Activated T-cell treated with anti-CD3 and anti-CD28 coated beads for 1 hour (primary cell): ENCODE data around the gene AGFG2.

Source experiments
- DNase-seq: peaks from one replicate; pipeline ENCODE4 v3.0.0-alpha.2; 2020; ENCODE audit warnings: low read depth

AGFG2 gene

GRCh38 chr7:100572281-100572948 lies 33.4 kb downstream of the AGFG2 start:
- DNase-seq, result no peak

- DNase-seq, result no peak
Observed at GRCh38 chr7:100572949-100573675, 34.1 kb downstream of the AGFG2 start.

- DNase-seq, result no peak
Observed at GRCh38 chr7:100573691-100574361, 34.8 kb downstream of the AGFG2 start, which contains the start of gene SAP25. Gene SAP25 (minus strand): TSS chr7:100573900. CDS start chr7:100573742, 158 bp downstream.

- DNase-seq, result no peak
Observed at GRCh38 chr7:100574362-100575205, 35.6 kb downstream of the AGFG2 start.

GRCh38 chr7:100575206-100575631 lies 36.2 kb downstream of the AGFG2 start:
- no peak for DNase-seq

- DNase-seq, result no peak
Observed at GRCh38 chr7:100575746-100576383, 36.9 kb downstream of the AGFG2 start.

GRCh38 chr7:100576384-100576993 lies 37.5 kb downstream of the AGFG2 start:
- DNase-seq, result no peak

- no peak for DNase-seq
Observed at GRCh38 chr7:100577103-100577502, 38.1 kb downstream of the AGFG2 start.

- DNase-seq, result no peak
Observed at GRCh38 chr7:100577507-100577906, 38.5 kb downstream of the AGFG2 start.

- no peak for DNase-seq
Observed at GRCh38 chr7:100578246-100579183, 39.5 kb downstream of the AGFG2 start.

- DNase-seq, result no peak
Observed at GRCh38 chr7:100580466-100581283, 41.7 kb downstream of the AGFG2 start.

- no peak for DNase-seq
Observed at GRCh38 chr7:100582041-100582579, 43.1 kb downstream of the AGFG2 start.

GRCh38 chr7:100582650-100583049 lies 43.6 kb downstream of the AGFG2 start:
- no peak for DNase-seq

GRCh38 chr7:100583132-100584053 lies 44.4 kb downstream of the AGFG2 start:
- DNase-seq, result peak; percentile 40

- DNase-seq, result no peak
Observed at GRCh38 chr7:100584054-100584682, 45.2 kb downstream of the AGFG2 start.

- no peak for DNase-seq
Observed at GRCh38 chr7:100584683-100585510, 45.9 kb downstream of the AGFG2 start.
